ENCODE measurements around the gene CDA. TPM values are rescaled to one million over a fixed set of nuclear protein-coding genes. Genes with fewer than 3 reads are reported as not detected.

The CDA gene
- total RNA-seq, 1 donor from 2014 or later, result not detected

- DNase-seq (ENCODE audit: low read depth, low spot score), result no peak
- H3K9me3 Mint-ChIP-seq, result no peaks in the 10 kb centered on the region
- TF ChIP-seq CTCF (conservative IDR thresholded peaks at IDR 0.05), result no peak
- no peaks in the 10 kb centered on the region for H3K36me3 Mint-ChIP-seq (ENCODE audit: low read depth)
- no peaks in the 10 kb centered on the region for H3K4me1 Mint-ChIP-seq
- no peak overlapping the region for H3K27ac Mint-ChIP-seq (ENCODE audit: unreplicated experiment)
- no peaks in the 10 kb centered on the region for H3K27me3 Mint-ChIP-seq (ENCODE audit: low read depth)
- H3K4me3 Mint-ChIP-seq, result no peak overlapping the region
These were observed 54.2 kb downstream of the CDA start for GRCh38 chr1:20643080-20643479.

GRCh38 chr1:20644416-20644815, 55.5 kb downstream of the CDA start:
- Mint-ChIP-seq H3K36me3 (ENCODE audit: low read depth) (no peaks in the 10 kb centered on the region), H3K27me3 (ENCODE audit: low read depth) (no peaks in the 10 kb centered on the region), H3K4me1 (no peaks in the 10 kb centered on the region), H3K4me3 (no peak overlapping the region), H3K27ac (ENCODE audit: unreplicated experiment) (no peak overlapping the region), H3K9me3 (no peaks in the 10 kb centered on the region)
- DNase-seq (ENCODE audit: low read depth, low spot score), result no peak
- TF ChIP-seq CTCF (conservative IDR thresholded peaks at IDR 0.05), result no peak

GRCh38 chr1:20645414-20645813, 56.5 kb downstream of the CDA start:
- H3K36me3 Mint-ChIP-seq (ENCODE audit: low read depth), result peaks cover under 1% of the 10 kb centered on the region
- H3K27ac Mint-ChIP-seq (ENCODE audit: unreplicated experiment), result no peak overlapping the region

GRCh38 chr1:20648438-20648837, 59.5 kb downstream of the CDA start:
- Mint-ChIP-seq H3K4me3 (no peak overlapping the region), H3K27me3 (ENCODE audit: low read depth) (no peaks in the 10 kb centered on the region), H3K4me1 (no peaks in the 10 kb centered on the region), H3K36me3 (ENCODE audit: low read depth) (peaks cover 3% of the 10 kb centered on the region), H3K27ac (ENCODE audit: unreplicated experiment) (no peak overlapping the region), H3K9me3 (no peaks in the 10 kb centered on the region)
- TF ChIP-seq CTCF (conservative IDR thresholded peaks at IDR 0.05), result no peak
- DNase-seq (ENCODE audit: low read depth, low spot score), result no peak

More at GRCh38 chr1:20645414-20645813, 56.5 kb downstream of the CDA start:
- Mint-ChIP-seq H3K4me3 (no peak overlapping the region), H3K27me3 (ENCODE audit: low read depth) (no peaks in the 10 kb centered on the region), H3K4me1 (no peaks in the 10 kb centered on the region), H3K9me3 (no peaks in the 10 kb centered on the region)
- DNase-seq (ENCODE audit: low read depth, low spot score), result no peak
- TF ChIP-seq CTCF (conservative IDR thresholded peaks at IDR 0.05), result no peak

GRCh38 chr1:20648946-20649345, 60.0 kb downstream of the CDA start:
- Mint-ChIP-seq H3K4me3 (no peak overlapping the region), H3K9me3 (no peaks in the 10 kb centered on the region), H3K27me3 (ENCODE audit: low read depth) (no peaks in the 10 kb centered on the region), H3K4me1 (no peaks in the 10 kb centered on the region), H3K27ac (ENCODE audit: unreplicated experiment) (no peak overlapping the region), H3K36me3 (ENCODE audit: low read depth) (peaks cover 3% of the 10 kb centered on the region)
- DNase-seq (ENCODE audit: low read depth, low spot score), result no peak
- TF ChIP-seq CTCF (conservative IDR thresholded peaks at IDR 0.05), result no peak

- peak overlapping the region; percentile 43 for H3K27ac Mint-ChIP-seq (ENCODE audit: unreplicated experiment)
- no peaks in the 10 kb centered on the region for H3K9me3 Mint-ChIP-seq
- no peak overlapping the region for H3K4me3 Mint-ChIP-seq
- no peak for DNase-seq (ENCODE audit: low read depth, low spot score)
- H3K27me3 Mint-ChIP-seq (ENCODE audit: low read depth), result no peaks in the 10 kb centered on the region
- TF ChIP-seq CTCF (conservative IDR thresholded peaks at IDR 0.05), result no peak
- H3K36me3 Mint-ChIP-seq (ENCODE audit: low read depth), result peaks cover 3% of the 10 kb centered on the region
- H3K4me1 Mint-ChIP-seq, result no peaks in the 10 kb centered on the region
These were observed 63.4 kb downstream of the CDA start for GRCh38 chr1:20652300-20652699.
